Hindlimb muscle (tissue), 1 donor: ENCODE measurements around the gene XRCC5. TPM values are rescaled to one million over a fixed set of nuclear protein-coding genes. Genes with fewer than 3 reads are reported as not detected.
A peak's percentile ranks its signal among the peaks of the same experiment; 100 is the strongest.
"Not testable (repeated sequence)": the region's sequence is repeated elsewhere in the genome, so short reads cannot be mapped to it uniquely, and the experiment has no call there.

Experiments
- DNase-seq: peaks from one replicate; pipeline ENCODE4 v3.0.0-alpha.2; 2013
- polyA plus RNA-seq: library from polyadenylated mRNA; unstranded; fragments of 120-200 nt; gene quantifications from one replicate; pipeline ENCODE4 v1.2.1, GENCODE V29; 2013; ENCODE audit not compliant: insufficient read length

Gene XRCC5
- polyA plus RNA-seq, 1 donor: 146 TPM

DNA sequence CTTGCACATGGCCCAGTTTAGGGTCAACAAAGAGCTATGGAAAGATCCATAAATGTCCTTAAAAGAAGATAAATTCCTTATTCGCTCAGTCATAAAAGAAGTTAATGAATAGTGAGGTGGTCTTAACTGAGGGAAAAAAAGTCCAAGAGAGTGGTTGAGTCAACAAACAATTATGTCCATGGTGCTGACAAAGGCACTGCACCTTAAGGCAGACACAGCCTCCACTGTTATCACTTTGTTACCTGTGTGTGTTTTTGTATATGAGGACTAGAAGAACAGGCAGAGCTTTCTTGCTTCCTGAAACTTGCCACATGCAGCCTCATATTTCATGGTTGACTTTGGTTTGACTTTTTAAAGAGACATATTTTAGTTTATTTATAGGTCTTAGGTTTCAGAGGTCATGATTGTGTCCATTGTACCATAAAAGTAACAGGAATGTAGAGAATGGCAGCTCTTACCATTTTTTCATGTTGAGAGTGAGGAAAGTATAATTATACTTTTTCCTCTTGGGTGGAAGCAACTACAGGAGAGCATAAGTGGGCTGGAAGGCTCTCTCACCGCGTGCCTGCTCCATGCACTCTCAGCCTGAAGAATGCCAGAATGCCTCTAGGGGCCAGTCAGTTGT is 93.6 kb downstream of the XRCC5 start:
- no peak for DNase-seq

DNA sequence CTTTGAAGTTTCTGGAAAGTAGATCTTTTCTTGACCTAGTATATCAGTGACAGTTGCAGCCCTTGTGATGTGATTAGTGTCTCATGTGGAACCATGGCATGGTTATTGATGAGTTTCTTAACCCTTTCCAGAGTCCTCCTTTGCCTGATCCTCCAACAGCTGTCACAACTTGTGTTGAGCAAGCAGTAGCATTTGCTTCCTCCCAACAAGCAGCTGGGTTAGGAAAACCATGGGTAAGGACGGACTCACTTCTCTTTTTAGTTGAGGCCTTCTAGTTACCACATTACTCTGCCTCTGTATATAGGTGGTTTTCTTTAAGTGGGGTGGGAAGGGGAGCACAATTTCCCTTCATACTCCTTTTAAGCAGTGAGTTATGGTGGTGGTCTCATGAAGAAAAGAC is 96.3 kb downstream of the XRCC5 start:
- DNase-seq: no peak

DNA sequence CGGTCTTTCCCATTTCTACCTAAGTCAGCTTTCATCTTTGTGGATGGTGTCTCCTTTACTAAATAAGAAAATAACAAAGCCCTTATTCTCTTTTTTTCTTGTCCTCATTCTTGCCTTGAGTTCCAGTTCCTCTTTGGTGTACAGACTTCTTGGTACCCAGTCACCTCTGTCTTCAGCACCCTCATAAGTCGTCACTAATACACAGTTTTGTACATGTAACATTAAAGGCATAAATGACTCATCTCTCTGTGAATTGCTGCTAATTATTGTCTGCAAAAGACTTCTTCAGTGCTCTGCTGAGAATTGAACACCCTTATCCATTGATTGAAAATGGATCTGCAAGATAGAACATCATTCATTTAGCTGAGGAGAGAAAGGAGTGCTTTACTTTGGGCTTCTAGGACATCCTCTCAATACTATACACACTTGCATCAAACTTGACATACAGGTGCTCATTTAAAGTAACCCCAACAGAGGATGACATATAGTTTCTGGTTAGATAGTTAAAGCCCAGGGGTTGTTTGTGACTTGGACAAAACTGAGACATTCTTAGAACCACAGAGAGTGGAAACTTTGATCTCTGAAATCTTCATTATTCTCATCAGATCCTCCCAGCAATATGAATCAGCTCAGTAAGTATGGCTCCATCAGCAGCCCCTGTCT is 97.0 kb downstream of the XRCC5 start:
- no peak for DNase-seq

DNA sequence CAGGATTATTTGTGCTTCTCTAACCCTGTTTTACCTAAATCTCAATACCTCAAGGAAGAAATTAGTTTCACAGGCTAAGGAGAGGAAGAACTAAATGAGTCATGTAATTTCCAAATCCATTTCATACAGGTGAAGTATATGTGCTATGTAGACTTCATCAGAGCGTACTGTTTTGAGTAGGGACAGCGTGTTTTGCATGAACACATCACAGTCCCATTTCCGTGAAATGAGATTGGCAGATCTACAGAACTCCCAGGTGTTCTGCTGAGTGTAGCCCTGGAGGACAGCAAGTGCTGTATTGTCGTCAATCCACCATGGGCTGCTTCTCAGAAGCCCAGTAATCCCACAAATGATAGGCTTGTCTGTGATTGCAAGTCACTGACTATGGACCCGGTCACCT is 97.7 kb downstream of the XRCC5 start:
- DNase-seq: no peak

DNA sequence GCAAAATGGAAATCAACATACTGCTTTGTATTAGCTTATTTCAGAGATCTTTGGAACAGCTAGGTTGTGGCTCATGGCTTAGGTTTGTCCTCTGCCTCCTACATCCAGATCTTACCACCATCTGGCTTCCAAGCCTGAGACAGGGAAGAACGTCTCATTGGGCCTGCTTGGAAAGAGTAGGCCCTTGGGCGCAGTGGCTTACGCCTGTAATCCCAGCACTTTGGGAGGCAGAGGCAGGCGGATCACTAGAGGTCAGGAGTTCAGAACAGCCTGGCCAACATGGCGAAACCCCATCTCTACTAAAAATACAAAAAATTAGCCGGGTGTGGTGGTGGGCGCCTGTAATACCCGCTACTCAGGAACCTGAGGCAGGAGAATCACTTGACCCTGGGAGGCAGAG is 99.5 kb downstream of the XRCC5 start:
- DNase-seq: not testable (repeated sequence)

DNA sequence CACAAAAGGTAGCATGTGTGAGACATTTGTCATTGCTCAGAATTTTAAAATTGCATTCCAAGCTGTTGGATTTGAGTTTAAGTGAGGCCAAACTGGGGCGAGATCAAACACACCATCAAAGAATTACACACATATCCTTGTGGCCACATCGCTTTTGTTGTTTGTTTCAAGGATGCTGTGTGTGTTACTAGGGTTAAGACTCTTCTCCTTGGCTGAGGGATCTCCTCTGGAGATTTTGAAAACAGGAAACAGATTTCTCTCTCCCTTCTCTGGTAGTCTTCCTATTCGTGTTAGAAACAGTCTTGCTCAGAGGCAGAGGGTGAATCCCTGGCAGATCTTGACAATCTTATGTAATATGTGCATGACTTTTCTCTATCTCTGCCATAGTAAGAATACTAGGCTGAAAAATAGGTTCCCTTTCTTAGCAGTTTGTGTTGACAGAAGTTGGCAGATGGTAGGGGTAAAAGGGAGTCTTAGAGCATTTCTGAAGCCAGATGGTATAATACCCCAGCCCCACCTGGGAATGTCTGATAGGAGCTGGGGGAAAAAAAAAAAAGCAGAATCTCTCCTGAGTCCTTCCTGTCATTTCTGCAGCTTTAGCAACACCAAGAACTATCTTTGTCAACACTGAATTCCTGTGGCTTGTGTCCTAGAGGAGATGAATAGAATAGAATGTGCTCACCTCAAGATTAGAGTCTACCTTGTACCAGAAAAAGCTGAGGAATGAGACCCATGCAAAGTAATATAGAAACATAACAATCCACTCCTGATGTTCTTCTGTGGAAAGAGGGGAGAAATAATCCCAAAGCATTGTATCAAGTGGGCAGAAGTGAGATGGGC is 101.8 kb downstream of the XRCC5 start:
- DNase-seq: peak; percentile 18

DNA sequence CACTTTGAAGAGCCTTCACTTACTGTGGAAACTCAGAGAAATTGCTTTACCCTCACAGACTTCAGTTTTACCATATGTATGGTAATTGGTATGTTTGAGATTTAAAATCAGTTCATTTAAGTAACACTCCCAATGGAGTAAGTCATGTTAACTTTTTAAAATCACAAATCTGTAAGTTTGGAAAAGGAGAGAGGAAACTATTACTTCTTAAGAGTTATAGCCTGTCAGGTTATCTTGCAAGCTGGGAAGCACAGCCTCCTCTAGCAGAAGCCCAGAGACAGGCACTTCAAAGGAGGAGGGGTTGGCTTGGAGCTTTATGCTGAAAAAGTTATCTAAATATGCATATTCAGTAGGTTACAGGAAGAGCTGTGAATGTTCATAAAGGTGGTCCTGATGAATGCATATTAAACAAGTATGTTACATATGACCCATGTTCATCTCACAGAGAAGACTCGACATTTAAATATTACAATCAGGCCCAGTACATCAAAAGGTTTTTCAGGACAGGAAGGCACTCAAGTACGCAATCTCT is 102.5 kb downstream of the XRCC5 start:
- DNase-seq: no peak

DNA sequence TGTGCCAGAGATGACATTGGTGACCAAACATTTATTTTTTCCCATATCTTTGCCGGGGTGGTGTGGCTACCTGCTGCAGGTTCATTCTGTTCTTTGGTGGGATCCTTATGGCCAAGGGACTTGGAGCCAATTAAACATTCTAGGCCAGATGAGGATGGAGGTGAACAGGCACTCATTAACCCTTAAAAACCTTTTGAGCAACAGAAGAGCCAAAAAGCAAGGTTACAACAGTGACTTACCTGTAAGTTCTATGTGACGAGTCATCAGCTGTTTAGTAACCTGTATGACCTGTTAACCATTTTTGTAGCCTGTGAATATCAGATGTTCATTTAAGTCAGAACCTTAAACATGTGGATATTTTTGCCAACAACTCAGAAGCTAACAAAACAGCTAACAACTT is 105.6 kb downstream of the XRCC5 start:
- DNase-seq: no peak

DNA sequence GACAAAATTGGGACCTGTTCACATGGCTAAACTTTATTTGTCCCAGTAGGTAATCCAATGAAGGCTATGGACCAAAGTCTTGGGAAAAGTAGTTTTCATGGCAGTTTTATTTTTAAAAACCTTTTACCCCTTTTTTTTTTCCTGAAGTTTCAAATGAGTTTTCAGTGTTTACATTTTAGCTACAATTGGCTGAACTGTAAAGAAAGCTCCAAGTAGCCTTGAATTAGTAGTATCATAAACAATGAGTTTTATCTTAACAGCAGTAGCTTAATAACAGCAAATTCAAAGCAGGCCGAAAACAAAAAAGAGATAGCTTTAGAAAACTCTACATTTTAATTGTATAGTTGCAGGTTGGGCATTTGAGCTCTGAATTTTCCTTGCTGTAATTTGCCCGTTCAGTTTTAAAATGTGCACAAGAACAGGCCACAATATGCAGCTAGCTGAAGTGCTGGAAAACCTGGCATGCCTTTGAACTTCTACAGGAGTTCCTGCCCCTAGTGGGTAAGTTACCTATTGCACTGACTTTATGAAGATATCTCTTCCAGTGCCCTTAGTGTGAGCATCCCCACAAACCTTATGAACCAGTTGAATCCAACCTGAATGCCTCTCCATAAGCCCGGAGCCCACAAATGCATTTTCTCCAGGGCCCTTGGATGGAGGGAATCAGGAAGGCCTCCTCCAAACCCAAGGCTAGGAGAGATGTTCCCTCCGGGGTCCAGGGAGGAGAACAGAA is 106.7 kb downstream of the XRCC5 start:
- DNase-seq: no peak

DNA sequence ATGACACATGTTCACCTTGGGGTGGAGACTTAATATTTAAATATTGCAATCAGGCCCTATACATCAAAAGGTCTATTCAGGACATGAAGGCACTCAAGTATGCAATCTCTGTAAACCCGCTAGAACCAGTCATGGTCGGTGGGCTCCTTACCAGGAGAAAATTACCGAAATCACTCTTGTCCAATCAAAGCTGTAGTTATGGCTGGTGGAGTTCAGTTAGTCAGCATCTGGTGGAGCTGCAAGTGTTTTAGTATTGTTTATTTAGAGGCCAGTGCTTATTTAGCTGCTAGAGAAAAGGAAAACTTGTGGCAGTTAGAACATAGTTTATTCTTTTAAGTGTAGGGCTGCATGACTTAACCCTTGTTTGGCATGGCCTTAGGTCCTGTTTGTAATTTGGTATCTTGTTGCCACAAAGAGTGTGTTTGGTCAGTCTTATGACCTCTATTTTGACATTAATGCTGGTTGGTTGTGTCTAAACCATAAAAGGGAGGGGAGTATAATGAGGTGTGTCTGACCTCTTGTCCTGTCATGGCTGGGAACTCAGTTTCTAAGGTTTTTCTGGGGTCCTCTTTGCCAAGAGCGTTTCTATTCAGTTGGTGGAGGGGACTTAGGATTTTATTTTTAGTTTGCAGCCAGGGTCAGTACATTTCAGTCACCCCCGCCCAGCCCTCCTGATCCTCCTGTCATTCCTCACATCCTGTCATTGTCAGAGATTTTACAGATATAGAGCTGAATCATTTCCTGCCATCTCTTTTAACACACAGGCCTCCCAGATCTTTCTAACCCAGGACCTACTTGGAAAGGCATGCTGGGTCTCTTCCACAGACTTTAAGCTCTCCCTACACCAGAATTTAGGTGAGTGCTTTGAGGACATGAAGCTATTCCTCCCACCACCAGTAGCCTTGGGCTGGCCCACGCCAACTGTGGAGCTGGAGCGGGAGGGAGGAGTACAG is 108.1 kb downstream of the XRCC5 start:
- no peak for DNase-seq

DNA sequence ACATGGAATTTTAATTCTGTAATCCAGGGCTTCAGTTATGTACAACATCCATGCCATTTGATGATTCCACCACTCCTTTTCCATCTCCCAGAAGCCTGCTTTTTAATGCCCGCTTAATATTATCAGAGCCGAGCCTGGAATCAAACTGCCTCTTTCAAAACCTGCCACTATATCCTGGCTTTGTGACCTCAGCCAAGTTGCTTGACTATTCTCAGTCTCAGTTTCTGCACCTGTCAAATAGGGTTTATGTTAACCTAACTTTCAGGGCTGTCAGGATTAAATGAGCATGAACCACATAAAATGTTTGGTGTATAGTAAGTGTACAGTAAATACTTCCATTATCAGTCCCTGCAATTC is 108.7 kb downstream of the XRCC5 start:
- no peak for DNase-seq

DNA sequence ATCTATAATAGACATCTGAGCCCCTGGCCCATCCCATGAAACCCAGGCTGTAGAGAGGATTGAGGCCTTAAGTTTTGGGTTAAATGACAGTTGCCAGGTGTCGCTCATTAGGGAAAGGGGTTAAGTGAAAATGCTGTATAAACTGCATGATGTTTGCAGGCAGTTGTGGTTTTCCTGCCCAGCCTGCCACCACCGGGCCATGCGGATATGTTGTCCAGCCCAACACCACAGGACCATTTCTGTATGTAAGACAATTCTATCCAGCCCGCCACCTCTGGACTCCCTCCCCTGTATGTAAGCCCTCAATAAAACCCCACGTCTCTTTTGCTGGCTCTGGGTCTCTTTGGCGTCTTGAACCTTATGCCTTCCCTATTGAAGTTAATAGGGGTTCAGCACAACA is 110.7 kb downstream of the XRCC5 start:
- DNase-seq: no peak

DNA sequence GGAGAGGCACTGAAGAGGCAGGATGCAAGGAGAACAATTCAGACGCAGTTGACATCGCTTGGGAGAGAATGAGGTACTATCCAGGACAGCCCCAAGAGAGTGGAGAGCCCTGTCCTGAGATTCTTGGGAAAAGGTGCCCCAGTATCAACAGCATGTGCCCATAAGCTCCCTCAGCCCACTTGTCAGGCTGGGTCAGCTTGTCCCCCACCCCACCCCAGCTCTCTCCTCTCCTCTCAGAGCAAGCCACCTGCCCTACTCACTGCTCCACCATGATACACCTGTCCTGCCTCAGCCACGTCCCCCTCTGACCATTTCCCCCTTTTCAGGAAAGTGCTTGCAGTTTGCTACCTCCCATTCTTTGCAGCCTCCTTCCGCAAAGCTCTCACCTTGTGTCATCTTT is 111.8 kb downstream of the XRCC5 start:
- DNase-seq: no peak

DNA sequence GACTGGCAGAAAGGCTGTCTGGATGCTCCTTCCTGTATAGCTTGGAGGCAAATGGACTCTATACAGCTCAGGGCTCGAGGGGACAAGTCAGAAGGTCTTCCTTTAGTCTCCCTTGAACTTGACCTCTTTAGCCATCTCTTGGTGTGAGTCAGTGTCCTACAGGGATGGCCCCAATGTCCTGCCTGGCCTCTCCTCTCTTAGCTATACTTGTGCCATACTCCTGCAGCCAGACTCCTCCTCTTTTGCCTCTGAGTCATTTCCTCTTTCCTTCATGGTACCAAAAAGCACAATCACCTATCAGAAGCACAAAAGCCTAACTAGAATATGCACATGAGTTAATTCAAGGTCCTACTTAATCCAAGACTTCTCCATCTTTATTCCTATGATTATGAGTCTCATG is 112.7 kb downstream of the XRCC5 start:
- no peak for DNase-seq

DNA sequence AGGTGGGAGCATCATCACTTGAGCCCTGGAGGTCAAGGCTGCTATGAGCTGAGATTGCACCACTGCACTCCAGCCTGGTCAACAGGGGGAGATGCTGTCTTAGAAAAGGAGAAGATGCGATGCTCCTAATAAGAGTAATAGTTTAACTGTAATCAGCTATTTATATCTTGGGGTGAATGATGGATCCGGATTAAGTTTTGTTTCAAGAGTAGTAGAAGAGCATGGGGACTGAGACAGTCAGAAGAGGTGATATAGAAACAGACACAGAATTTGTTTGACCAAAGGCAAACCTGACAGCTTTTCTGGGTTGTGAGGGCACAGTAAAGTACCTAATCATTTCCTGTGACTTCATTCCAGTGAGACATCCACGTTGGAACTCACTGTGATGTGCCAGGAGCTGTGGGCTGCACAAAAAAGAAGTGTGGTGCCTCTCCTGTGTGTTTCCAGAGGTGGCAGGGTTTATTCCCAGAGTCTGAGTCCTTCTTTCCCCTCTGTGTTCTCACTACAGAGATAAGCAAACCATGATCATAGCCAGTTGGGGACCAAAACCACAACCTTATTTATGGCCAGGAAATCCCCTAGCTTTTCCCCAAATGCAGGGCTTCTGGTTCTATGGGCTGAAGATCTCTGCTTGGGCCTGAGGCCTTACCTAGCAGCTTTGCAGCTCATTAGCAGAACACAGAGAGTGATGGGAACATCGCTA is 113.7 kb downstream of the XRCC5 start:
- no peak for DNase-seq

DNA sequence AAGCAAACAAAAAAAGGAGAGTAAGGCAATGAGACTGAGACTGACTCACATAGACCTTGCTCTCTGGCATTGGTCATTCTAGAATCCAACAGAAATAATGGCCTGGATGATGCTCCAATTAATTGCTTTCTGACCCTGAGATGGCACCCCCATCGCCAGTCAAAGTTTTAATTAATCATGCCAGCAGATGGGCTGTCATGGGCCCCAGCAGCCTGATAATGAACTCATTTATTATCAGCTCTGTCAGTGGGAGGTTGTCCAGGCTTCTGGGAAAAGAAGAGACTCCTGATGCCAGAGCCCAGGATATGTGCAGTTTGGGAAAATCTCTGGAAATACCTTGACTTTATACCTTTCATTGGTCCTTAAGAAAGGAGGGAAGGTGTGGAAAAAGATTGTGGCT is 115.2 kb downstream of the XRCC5 start:
- DNase-seq: no peak

DNA sequence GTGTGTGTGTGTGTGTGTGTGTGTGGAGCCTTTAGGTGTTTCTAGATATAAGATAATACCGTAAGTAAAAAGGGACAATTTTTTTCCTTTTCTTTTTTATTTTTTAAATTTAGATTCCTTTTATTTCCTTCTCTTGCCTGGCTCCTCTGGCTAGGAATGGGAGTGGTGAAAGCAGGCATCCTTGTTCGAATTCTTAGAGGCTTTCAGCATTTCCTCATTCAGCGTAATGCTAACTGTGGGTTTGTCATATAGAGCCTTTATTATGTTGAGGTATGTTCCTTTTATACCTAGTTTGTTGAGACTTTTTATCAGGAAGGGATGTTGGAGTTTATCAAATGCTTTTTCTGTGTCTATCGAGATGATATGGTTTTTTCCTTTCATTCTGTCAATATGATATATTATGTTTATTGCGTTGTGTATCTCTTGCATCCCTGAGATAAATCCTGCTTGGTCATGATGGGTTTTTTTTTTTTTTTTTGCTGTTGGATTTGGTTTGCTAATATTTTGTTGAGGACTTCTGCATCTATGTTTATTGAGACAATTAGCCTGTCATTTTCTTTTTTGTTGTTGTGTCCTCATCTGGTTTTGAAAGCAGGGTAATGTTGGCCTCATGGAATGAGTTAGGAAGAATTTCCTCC is 120.2 kb downstream of the XRCC5 start:
- DNase-seq: no peak

DNA sequence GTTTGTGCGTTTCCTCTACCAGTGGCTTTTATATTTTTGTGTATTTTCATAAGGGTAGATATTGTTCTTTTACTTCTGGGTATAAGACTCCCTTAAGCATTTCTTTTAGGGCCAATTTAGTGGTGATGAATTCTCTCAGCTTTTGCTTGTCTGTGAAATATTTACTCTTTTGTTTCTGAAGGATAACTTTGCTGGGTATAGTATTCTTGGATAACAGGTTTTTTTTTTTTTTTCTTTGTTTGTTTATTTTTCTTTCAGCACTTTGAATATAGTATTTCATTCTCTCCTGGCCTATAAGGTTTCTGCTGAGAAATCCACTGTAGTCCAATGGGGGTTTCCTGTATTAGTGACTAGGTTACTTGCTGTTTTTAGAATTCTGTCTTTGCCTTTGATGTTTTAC is 122.7 kb downstream of the XRCC5 start:
- no peak for DNase-seq

DNA sequence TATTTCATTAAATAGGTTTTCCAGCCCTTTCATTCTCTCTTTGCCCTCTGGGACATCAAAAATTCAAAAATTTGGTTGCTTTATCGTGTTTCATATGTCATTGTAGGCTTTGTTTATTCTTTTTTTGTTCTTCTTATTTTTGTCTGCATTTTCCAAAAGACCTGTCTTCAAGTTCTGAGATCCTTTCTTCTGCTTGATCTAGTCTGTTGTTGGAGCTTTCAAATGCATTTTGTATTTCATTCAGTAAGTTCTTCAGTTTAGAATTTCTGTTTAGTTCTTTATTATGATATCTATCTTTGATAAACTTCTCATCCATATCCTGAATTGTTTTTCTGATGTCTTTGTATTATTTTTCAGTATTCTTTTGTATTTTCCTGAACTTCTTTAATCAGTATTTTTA is 123.6 kb downstream of the XRCC5 start:
- no peak for DNase-seq

DNA sequence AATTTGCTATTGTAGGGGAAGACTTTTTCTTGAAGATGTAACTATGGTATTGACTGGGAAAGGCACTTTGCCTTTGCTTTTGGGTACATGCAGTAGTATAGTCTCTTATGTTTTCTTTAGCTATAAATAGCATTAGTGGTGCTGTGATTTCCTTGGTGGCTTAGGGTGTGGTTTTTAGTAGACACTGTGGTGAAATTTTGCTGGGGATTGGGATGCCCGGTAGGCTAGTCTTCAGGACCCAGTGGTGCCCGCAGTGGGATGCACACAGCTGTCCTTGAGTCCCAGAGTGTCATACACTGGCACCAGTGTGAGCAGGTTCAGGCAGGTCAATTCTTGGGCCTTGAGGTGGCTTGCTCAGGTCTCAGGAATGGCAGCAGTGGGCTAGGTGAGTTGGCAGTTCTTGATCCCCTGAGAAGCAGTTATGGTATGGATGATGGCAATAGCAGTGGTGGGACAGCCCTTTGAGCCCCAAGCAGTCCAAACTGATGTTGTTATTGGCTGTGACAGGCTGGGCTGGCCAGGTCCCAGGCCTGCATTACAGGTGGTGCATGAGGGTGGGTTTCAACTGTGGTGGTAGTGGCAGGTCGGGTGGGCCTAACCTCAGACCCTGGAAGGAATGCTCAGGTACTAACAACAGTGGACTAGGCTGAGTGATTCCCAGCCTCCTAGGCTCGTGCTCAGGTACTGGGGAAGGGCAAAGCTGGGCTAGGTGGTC is 124.3 kb downstream of the XRCC5 start:
- DNase-seq: no peak
